H1 (cell line): ENCODE results near the gene ENTPD1. TPM values are rescaled to one million over a fixed set of nuclear protein-coding genes. Genes with fewer than 3 reads are reported as not detected.

ENCODE experiments used
- ASH2L ChIP-seq: fragments of 200-600, 300-600 bp; sonication (generic); IDR thresholded peaks from one replicate; pipeline ENCODE4 v1.7.1; 2017; ENCODE audit warnings: low read length
- BCL11A ChIP-seq, 2 experiments: IDR thresholded peaks; one replicate each; pipeline ENCODE4 v1.6.1; 2011; ENCODE audit warnings: low read depth in 2 of 2, low read length in 2 of 2, mild to moderate bottlenecking in 2 of 2
- KDM5A ChIP-seq: fragments of 200-600 bp; IDR thresholded peaks from 2 replicates; pipeline ENCODE4 v1.7.1; 2012; ENCODE audit warnings: mild to moderate bottlenecking, low read length, inconsistent platforms, mixed read lengths
- RBBP5 ChIP-seq: IDR thresholded peaks from 2 replicates; pipeline ENCODE4 v1.7.1; 2012; ENCODE audit warnings: low read depth, mild to moderate bottlenecking, inconsistent platforms, low read length, moderate library complexity, borderline replicate concordance
- polyA plus RNA-seq, 7 experiments: library from polyadenylated mRNA; depleted of rRNA in 3 of 7; stranded (reverse) in 5 of 7; unstranded in 2 of 7; fragments of >200 nt in 5 of 7; fragments of 200-250 nt in 2 of 7; gene quantifications; 1 replicate in 5 of 7; 2 replicates in 1 of 7; 4 replicates in 1 of 7; pipeline versions ENCODE4 v1.2.1 to v1.2.3, GENCODE V29; 2011 to 2013; ENCODE audit warnings: missing spikeins in 2 of 7, mixed read lengths in 2 of 7
- total RNA-seq: library from RNA; stranded (reverse); fragmentation: NEBNext Ultra II Directional; extraction: Animal tissue kit (Norgen Biotek cat#: 25700); gene quantifications from 2 replicates; pipeline ENCODE4 v1.2.1, GENCODE V29; 2021
- TF ChIP-seq, protein P1 (sequence below): IDR thresholded peaks from 2 replicates; pipeline ENCODE4 v1.6.1; 2012; ENCODE audit warnings: inconsistent platforms

Gene ENTPD1
- total and polyA plus RNA-seq, 2 of the 8 experiments (the other 6 are each of a cell fraction or from before 2014, with no cell fraction given), result 2.2 to 2.5 TPM

GRCh38 chr10:95836610-95837355, 80.8 kb downstream of the ENTPD1 start (continued):
- TF ChIP-seq, protein P1, sequence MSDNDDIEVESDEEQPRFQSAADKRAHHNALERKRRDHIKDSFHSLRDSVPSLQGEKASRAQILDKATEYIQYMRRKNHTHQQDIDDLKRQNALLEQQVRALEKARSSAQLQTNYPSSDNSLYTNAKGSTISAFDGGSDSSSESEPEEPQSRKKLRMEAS, result no peak
- no peak for TF ChIP-seq RBBP5
- no peak for TF ChIP-seq BCL11A (IDR thresholded peaks at IDR 0.05; ENCODE audit: low read depth in 2 of 2, low read length in 2 of 2)
- TF ChIP-seq ASH2L, result no peak
- no peak for TF ChIP-seq KDM5A
